Regular cardiac myocyte (primary cell): Measurements from ENCODE around the gene ZNF473. TPM values are rescaled to one million over a fixed set of nuclear protein-coding genes. Genes with fewer than 3 reads are reported as not detected.

Experiments
- total RNA-seq: library from RNA; depleted of rRNA; stranded (reverse); fragments of >200 nt; gene quantifications from 2 replicates; pipeline ENCODE4 v1.2.3, GENCODE V29; 2014

ZNF473 gene
- total RNA-seq: 6.2 and 7.5 TPM in 2 replicates

DNA sequence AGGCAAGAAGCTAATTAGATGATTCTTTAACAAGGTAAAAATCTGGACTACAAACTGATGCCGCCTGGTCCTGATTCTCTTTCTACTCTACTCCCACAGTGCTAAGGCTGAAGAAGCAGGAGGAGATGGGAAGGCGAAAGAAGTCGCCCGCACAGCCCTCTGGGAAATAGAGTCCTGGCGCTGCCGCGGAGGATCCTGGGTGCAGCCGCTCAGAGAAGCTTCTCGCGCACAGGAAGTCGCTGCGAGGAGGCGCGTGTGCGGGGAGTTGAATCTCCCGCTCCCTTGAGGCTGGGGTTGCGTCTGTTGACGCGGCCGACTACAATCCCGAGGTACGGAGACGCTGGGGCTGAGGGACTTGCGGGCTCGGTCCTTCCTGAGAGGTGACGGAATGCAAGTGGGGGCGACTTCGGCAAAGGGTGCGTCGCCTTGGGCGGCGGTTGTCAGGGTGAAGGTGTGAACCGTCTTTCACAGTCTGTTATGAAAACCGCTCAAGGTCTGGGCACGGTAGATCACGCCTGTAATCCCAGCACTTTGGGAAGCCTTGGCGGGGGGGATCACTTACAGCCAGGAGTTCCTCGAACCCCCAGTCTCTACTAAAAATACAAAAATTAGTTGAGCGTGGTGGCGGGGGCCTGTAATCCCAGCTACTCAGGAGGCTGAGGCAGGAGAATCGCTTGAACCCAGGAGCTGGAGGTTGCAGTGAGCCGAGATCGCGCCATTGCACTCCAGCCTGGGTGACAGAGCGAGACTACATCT is at the start of gene ZNF473:
Gene ZNF473 (plus strand): TSS at position 212 of the 756 bp plus-strand sequence. CDS start 5,078 bp downstream, outside the sequence.

DNA sequence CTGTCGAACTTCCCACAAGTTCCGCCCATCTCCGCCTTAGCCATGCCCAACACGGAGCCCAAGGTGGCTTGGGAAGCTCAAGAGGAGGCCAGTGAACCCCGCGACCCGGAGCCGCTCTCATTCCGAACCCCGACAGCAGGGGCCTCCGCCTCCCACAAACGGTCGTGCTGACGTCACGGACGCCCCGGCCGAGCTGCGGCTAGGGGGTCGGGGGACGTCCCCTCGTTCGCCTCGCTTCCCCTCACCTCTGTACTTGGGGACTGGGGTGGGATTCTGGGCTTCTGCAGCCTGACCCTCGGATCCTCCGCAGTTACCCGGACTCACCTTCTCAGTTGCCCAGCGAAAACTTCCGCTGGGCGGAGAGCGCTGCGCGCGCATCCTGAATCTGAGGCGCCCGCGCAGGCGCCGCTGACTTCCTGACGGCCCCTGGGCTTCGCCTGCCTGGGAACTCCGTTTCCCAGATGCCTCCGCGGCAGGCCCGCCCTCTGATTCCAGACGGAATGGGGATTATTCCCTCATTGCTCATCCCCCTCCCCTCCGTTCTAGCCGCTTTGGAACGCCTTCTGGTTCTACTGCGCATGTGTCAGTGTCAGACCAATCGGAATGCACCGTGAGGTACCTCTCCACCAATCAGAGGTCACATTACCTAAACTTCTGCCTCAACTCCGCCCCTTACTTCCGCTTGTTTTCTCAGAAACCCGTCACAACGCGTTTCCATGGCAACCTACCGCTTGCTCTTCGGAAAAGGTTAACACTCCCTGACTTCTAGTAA is 597 bp upstream of the ZNF473 start, which contains the start of gene VRK3:
Gene VRK3 (minus strand): TSS at position 351 of the 772 bp plus-strand sequence. CDS start 9,210 bp downstream, outside the sequence.

Other genes with a start within 250 kb of the ZNF473 start
- gene FUZ, start 212.7 kb upstream of the ZNF473 start, total RNA-seq: 23.7 and 26.8 TPM in 2 replicates
- gene MED25, start 207.7 kb upstream of the ZNF473 start, total RNA-seq: 14.0 and 14.1 TPM in 2 replicates
- gene PTOV1, start 174.8 kb upstream of the ZNF473 start, total RNA-seq: 35.1 and 42.6 TPM in 2 replicates
- gene PNKP, start 158.4 kb upstream of the ZNF473 start, total RNA-seq: 29.0 and 44.3 TPM in 2 replicates
- gene AKT1S1, start 148.7 kb upstream of the ZNF473 start, total RNA-seq: 7.9 and 14.6 TPM in 2 replicates
- 6.3 and 7.9 TPM in 2 replicates for gene TBC1D17, start 148.3 kb upstream of the ZNF473 start, total RNA-seq
- gene IL4I1, start 129.1 kb upstream of the ZNF473 start, total RNA-seq: under 0.01 and 0.38 TPM in 2 replicates
- gene ATF5, start 96.8 kb upstream of the ZNF473 start, total RNA-seq: 3.1 and 3.3 TPM in 2 replicates
- gene NUP62, start 96.5 kb upstream of the ZNF473 start, total RNA-seq: 15.5 and 33.7 TPM in 2 replicates
- not detected in 2 replicates for gene SIGLEC11, start 64.8 kb upstream of the ZNF473 start, total RNA-seq
- gene VRK3, start 633 bp upstream of the ZNF473 start, total RNA-seq: 22.6 and 24.9 TPM in 2 replicates
- not detected in 2 replicates for gene IZUMO2, start 137.3 kb downstream of the ZNF473 start, total RNA-seq
- under 0.01 TPM in 1 of 2 replicates, not detected in the other for gene MYH14, start 177.6 kb downstream of the ZNF473 start, total RNA-seq